Measurements from ENCODE around the gene ANO2.
"Not testable (repeated sequence)": the region's sequence is repeated elsewhere in the genome, so short reads cannot be mapped to it uniquely, and the experiment has no call there.

Gene ANO2

DNA sequence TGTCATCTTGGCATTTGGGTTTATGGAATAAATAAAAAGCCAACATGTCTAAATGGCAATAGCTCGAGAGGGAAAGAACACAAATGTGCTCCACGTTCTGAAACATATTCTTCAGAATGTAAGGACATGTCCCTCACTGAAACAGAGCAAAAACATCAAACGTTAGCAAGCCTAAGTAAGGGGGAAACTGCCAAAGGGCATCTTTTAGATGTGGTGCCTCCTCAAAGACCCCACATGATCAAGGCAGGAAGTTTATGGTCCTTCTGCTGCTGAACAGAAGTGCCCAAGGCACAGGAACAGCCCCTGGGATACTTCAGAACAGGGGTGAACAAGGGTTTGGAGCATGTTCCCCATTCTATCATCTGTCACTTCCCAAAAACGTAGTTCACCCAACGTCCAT lies 227.0 kb downstream of the ANO2 start:
- DNase-seq, result no peak

DNA sequence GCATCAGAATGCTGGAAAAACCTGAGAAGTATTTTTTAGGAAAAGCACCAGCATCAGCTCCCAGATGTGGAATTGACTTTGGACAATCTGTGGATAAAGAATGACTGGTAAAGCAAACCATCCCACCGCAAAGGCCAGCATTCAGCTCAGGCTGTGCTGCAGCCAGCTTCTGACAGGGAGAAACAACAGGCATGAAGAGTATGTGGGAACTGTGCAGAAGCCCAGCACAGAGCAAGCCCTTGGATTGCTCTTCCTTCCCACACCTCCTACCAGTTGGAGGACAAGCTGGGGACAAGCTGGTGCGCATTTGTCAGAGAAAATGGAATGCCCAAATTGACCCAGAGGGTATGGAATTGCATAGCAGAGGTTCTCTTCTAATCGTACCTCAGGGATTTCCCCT lies 228.1 kb downstream of the ANO2 start:
- no peak for DNase-seq

- no peak for DNase-seq
Measured at GRCh38 chr12:5716201-5716600, 228.9 kb downstream of the ANO2 start.

DNA sequence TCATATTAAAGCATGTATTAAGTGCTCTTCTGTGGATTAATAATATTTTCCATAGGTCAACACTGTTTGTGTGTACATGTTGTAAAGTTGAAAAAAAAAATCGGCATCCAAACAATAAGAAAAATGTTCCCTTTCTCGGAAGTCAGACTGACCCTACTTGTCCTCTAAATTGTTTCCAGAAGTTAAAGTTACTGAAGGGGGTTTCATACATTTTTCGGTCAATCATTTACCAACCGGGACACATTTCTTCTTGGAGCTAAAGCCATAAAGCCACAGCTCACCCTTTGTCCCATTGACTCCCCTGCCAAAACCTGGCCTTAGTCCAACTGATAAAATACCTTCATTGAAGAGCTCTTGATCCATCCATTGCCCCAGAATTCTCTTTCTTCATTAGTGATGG lies 230.0 kb downstream of the ANO2 start:
- DNase-seq, result no peak

DNA sequence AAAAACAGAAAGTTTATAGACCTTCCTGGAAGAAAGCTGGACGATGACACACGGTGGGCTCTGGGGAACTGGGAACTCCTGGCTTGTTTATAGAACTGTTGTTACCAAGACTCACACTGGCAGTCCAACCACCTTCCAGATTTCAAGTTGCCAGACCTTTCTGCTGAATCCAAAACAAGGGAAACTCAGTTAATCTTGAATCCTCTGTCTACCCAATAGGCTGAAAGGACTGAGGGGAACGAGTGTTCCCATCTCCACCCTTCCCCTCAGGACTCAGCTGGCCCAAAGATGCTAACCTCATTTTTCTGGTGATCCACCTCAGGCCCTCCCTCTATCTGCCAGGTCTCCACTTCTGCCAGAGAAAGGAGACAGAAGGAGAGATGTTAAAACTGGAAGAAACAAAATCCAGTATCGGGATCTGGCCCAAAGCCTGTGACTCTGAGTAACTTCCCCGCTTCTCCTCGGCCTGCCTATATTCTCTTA lies 231.4 kb downstream of the ANO2 start:
- no peak for DNase-seq

DNA sequence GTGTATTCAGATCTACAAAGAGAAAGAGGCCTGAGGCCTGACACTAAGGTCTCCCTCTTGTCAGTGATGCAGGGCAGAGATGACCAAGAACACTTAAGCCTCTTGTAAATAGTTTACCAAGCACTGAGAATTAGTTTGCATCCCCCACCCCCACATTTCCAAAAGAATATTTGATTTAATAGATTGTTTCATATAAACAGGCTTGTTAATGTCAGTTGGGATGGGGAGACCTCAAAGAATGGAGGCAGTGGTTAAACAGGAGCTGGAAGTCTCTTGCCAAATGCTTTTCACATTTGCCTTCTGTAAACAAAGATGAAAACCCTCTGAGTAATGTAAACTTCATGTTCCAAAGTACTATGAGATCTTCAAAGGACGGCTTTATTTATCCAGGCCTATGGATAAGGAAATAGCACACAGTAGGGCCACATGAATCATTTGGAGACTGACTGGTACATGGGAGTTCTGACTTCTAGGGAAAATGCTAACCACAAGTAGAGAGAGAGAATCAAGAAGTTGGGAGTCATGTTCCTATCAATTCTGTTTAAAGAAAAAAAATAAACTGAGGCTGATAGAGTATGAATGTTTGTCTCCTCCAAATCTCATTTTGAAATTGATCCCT lies 234.7 kb downstream of the ANO2 start:
- no peak for DNase-seq

DNA sequence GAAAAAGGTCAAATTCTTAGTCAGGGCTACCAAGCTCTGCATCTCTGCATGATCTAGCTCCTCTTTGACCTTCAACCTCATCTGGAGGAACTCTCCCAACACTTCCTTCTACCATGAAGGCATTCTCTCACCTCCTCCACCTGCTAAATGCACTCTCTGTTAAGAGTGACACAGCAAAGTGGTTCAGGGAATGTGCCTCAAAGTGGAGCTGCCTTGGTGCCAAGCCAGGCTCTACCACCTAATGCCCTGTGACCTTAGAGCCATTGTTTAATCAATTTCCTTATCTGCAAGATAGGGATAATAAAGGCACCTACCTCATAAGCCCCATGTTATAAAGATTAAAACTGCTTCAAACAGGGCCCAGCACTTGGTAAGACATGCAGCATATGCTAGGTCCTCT lies 236.7 kb downstream of the ANO2 start:
- DNase-seq, result no peak

- no peak for DNase-seq
Measured at GRCh38 chr12:5706247-5706646, 238.8 kb downstream of the ANO2 start.

DNA sequence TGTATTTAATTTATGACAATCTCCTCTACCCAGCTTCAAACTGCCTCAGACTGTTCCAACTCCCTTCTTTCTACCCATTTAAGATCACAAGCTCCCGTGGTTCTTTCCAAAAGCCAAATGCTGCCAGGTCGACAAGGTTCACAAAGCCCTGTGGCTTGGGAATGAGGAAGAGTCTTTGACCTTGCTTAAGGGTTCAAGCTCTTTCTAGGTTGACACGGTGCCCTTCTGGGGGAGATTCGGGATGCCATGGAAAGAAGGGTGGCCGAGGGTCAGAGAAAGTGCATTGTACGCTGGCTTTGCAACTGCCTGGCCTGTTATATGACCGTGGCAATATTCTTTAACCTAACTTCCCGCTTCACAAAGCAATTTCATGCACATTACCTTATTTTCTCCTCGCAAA lies 239.3 kb downstream of the ANO2 start:
- no peak for DNase-seq

DNA sequence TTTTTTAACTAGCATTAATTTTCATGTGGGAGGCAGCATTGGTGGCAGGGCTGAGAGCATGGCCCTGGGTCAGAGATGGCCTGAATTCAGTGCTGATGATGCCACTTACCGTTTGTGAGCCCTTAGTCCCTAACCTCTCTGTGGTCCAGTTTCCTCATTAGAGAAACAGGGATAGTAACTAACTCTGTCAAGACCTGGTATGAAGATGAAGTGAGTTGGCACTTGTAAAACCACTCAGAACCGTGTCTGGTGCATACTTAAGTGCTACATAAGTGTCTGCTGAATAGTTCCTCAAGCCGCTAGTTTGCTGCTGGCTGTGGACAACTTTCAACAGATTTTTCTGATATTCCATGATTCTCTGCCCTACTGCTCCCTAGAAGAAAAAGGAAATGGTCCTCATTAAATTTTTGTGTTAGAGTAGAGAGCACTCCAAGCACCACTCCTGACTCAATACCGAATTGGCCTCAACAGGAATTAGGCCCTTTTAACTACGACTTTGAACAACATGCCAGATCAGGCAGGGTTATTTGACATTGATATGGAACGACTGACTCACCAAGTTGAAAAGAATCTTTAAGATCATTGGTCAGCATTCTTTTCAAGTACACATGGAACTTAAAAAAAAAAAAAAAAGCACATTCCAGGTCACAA lies 250.2 kb downstream of the ANO2 start:
- DNase-seq, result no peak

DNA sequence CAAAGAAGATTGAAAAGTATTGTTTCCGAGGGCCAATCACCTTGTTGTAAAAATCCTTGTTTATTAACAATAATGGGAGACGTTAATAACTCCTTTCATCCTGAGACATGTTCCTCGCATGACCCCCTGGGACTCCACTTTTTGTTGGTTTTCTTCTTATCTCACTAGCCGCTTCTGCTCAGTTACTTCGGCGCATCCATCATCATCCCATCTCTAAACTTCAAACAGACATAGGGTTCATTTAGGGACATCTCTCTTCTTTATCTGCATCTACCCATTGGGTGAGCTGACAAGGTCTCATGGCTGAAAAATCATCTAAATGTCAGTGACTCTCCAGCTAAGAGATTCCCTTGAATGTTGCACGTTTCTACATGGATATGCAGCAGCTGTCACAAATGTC lies 252.2 kb downstream of the ANO2 start:
- no peak for DNase-seq

- DNase-seq, result no peak
Measured at GRCh38 chr12:5691943-5692342, 253.1 kb downstream of the ANO2 start.

- no peak for DNase-seq
Measured at GRCh38 chr12:5690240-5690639, 254.8 kb downstream of the ANO2 start.

DNA sequence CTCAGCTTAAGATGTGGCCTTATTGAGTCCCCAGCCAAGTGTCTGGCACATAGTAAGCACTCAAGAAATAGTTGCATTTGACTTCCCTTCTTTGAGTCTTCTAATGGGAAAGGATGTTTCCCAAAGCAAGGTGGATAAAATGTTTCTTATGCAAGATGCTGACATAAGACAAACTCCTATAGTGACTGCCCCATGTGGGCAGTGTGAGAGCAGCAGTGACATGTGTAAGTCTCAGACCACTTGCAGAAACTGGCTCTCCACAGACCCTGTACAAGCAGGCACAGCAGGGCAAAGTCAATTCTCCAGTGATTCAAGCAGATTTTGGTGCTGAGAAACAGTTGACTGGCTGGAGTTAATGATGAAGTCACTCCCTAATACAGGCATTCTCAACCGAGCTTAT lies 255.3 kb downstream of the ANO2 start:
- DNase-seq, result no peak

GRCh38 chr12:5688226-5688625 lies 256.8 kb downstream of the ANO2 start:
- no peak for DNase-seq

- no peak for DNase-seq
Measured at GRCh38 chr12:5685935-5686334, 259.1 kb downstream of the ANO2 start.

DNA sequence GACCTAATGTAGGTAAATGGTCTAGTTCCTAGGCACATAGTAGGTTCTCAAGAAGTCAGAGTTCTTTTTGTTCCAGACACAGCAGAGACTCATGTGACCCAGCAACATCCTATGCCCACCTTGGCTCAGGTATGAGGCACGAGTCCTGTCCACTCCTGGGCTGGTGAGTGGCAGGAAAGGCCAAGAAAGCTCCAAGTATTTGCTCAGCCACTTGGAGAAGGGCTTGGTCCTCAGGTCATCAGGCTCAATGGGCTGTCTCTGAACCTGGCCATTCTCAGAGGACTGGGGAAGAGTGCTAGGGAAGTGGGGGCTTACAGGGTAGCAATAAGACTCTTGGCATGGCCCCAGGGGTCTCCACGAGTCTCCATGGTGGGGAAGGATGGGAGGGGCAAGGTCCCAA lies 260.1 kb downstream of the ANO2 start:
- no peak for DNase-seq

GRCh38 chr12:5682581-5682980 lies 262.5 kb downstream of the ANO2 start:
- DNase-seq, result no peak

DNA sequence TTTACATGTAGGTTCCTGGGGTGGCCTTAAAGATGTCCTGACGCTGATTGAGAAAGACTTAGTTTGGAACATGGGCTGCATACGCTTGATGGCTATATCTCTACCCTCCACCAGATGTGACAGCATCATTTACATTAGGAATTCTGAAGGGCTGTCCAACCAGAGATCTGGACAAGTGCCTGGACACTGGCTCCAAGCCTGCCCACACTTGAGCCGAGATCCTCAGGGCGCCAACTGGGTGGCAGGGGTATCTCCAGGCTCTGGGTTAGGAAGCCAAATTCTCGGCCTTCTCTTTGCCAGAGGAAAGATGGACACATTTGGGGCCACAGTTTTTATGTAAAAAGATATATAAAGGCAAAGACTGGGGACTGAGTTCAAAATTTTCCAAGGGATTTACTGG lies 266.9 kb downstream of the ANO2 start:
- no peak for DNase-seq

GRCh38 chr12:5669624-5670023 lies 275.4 kb downstream of the ANO2 start:
- not testable (repeated sequence) for DNase-seq

DNA sequence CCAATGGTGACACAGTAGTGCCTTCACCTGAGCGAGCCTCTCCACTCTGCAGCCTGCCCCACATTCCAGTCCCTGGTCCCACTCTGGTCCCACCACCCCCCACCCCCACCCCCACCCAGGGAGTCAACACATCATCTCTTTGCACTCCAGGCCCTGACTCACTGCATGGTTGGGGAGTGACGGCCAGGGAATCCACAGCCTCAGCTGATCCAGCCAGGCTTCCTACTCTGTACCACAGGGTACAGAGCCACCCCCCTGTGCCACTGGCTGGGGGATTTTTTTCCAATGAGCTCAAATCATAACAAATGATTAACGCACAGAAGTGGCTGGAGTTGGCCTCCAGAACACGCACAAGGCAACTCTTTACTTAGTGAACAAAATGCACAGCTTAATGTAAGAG lies 279.4 kb downstream of the ANO2 start:
- no peak for DNase-seq

DNA sequence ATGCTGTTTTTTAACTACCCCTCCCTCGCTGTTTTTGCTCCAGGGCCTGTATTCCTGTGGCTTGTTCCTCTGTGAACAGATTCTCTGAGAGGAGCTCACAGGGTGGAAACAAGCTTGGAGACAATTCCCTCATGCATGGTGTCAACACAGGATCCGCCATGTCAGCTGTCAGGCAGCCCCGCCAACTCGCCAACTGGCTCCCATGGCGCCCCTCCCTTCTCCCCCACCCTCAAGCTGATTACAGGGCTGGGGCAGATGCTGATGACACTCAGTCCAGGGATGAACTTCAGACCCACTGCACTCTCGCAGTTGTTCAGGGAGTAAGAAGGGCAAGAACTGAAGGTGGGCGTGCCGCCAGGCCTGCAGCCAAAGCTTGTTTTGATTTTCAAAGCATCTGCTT lies 283.2 kb downstream of the ANO2 start:
- DNase-seq, result no peak

DNA sequence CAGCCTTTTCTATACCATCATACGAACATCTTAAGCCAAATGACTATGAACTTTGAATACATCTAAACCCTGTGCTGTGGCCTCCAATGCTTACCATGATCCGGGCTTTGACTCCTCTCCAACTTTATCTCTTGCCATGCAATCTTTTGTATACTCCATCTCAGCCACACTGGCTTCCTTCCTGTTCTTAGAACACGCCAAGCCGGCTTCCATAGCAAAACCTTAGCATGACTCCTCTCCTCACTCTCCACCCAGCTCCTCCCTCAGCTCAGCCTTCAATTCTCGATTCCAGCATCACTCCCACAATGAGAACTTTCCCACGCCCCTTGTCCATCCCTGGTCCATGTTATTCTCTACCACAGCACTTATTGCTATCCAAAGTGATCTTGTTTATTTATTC lies 284.8 kb downstream of the ANO2 start:
- no peak for DNase-seq

DNA sequence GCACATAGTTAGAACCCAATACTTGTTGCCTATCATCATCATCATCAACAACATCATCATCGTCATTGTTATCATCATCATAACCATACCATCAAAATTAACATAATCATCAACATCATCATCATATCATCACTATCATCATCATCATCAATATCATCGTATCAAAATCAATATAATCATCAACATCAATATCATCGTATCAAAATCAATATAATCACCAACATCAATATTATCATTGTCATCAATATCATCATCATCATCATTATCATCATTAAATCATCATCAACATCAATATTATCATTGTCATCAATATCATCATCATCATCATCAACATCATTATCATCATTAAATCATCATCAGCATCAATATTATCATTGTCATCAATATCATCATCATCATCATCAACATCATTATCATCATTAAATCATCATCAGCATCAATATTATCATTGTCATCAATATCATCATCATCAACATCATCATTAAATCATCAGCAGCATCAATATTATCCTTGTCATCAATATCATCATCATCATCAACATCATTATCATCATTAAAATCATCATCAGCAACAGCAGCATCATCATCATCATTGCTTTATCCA lies 286.6 kb downstream of the ANO2 start:
- DNase-seq, result not testable (repeated sequence)

DNA sequence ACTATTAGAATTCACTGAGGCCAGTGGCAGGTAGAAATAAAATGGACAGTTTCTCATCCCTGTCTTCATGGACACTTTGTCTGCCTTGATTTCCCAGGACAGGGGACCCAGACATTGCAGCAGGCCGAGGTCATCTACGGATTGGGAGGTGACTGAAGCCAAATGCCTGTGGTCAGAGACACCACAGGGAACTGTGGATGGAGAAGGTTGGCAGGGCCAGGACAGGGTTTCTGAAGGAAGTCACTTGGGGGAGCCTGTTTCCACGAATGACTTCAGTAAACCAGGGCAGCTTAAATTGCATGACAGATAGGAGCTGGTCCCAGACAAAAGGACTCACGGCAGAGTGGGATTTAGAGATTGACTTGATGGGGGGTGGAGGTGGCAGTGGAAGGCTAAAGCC lies 288.2 kb downstream of the ANO2 start:
- DNase-seq, result no peak
